Urinary bladder (tissue), 2 donors: ENCODE measurements around the gene P2RX5. TPM values are rescaled to one million over a fixed set of nuclear protein-coding genes. Genes with fewer than 3 reads are reported as not detected.

ENCODE experiments used
- polyA plus RNA-seq: library from polyadenylated mRNA; stranded (reverse); fragments of 200-250 nt; gene quantifications from one replicate; pipeline ENCODE4 v1.2.3, GENCODE V29; 2013
- total RNA-seq: library from RNA; depleted of rRNA; stranded (reverse); fragments of >200 nt; gene quantifications from one replicate; pipeline ENCODE4 v1.2.3, GENCODE V29; 2014
- donor health status: healthy.

The P2RX5 gene
- total and polyA plus RNA-seq, 2 donors = 1.0 to 1.3 TPM

Other genes with a start within 250 kb of the P2RX5 start
- 1.0 TPM for gene SPATA22, start 224.3 kb downstream of the P2RX5 start, total RNA-seq
- gene SPATA22, start 224.3 kb downstream of the P2RX5 start, polyA plus RNA-seq = 0.23 TPM
- 44.9 TPM for gene ASPA, start 220.2 kb downstream of the P2RX5 start, total RNA-seq
- 2.8 TPM for gene ASPA, start 220.2 kb downstream of the P2RX5 start, polyA plus RNA-seq
- gene TRPV3, start 138.3 kb downstream of the P2RX5 start, total RNA-seq = 5.1 TPM
- gene TRPV3, start 138.3 kb downstream of the P2RX5 start, polyA plus RNA-seq = 0.80 TPM
- 4.5 TPM for gene TRPV1, start 86.7 kb downstream of the P2RX5 start, total RNA-seq
- 4.0 TPM for gene TRPV1, start 86.7 kb downstream of the P2RX5 start, polyA plus RNA-seq
- 12.6 TPM for gene SHPK, start 59.9 kb downstream of the P2RX5 start, total RNA-seq
- gene SHPK, start 59.9 kb downstream of the P2RX5 start, polyA plus RNA-seq = 8.0 TPM
- gene CTNS, start 59.4 kb downstream of the P2RX5 start, total RNA-seq = 10.6 TPM
- gene CTNS, start 59.4 kb downstream of the P2RX5 start, polyA plus RNA-seq = 13.8 TPM
- gene TAX1BP3, start 27.6 kb downstream of the P2RX5 start, total RNA-seq = 64.2 TPM
- gene TAX1BP3, start 27.6 kb downstream of the P2RX5 start, polyA plus RNA-seq = 129 TPM
- 7.8 TPM for gene EMC6, start 27.3 kb downstream of the P2RX5 start, total RNA-seq
- 77.1 TPM for gene EMC6, start 27.3 kb downstream of the P2RX5 start, polyA plus RNA-seq
- 2.2 TPM for gene HASPIN, start 27.7 kb upstream of the P2RX5 start, total RNA-seq
- gene HASPIN, start 27.7 kb upstream of the P2RX5 start, polyA plus RNA-seq = 0.08 TPM
- 14.0 TPM for gene ITGAE, start 105.0 kb upstream of the P2RX5 start, total RNA-seq
- gene ITGAE, start 105.0 kb upstream of the P2RX5 start, polyA plus RNA-seq = 34.6 TPM
- gene NCBP3, start 150.1 kb upstream of the P2RX5 start, total RNA-seq = 42.0 TPM
- 21.2 TPM for gene NCBP3, start 150.1 kb upstream of the P2RX5 start, polyA plus RNA-seq
- gene CAMKK1, start 196.9 kb upstream of the P2RX5 start, total RNA-seq = 5.8 TPM
- 13.6 TPM for gene CAMKK1, start 196.9 kb upstream of the P2RX5 start, polyA plus RNA-seq
- 19.6 TPM for gene P2RX1, start 220.3 kb upstream of the P2RX5 start, total RNA-seq
- 126 TPM for gene P2RX1, start 220.3 kb upstream of the P2RX5 start, polyA plus RNA-seq